Left hindlimb (tissue), 1 donor: ENCODE data around the gene ADGRF4.
"Not testable (repeated sequence)": the region's sequence is repeated elsewhere in the genome, so short reads cannot be mapped to it uniquely, and the experiment has no call there.

ENCODE experiments used
- DNase-seq: peaks from one replicate; pipeline ENCODE4 v3.0.0-alpha.2; 2018

The ADGRF4 gene

DNA sequence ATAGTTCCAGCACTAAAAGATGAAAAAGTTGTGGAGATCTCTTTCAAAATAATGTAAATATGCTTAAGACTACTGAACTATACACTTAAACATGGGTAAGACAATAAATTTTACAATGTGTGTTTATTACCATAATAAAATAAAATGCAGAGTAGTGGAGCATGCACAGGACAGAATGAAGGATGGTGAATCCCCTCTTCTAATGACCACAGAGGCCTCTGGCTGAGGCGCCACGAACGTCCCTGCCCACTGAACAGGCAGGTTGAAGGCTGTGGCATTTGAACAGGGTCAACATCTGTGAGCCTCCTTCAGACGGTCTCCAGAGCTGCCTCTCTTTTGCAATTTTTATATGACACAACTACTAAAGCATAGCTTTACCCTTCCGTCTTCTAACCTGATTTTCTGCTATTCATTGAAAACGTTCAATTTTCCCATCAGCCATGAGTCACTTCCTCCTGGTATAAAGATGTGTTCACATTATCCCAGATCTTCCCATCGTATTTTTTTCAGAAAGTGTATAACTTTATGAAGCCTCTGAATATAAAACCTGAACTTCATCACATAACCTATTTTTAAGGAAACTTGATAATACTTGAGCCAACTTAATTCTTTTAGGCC, 37.8 kb downstream of the ADGRF4 start:
- DNase-seq: no peak

DNA sequence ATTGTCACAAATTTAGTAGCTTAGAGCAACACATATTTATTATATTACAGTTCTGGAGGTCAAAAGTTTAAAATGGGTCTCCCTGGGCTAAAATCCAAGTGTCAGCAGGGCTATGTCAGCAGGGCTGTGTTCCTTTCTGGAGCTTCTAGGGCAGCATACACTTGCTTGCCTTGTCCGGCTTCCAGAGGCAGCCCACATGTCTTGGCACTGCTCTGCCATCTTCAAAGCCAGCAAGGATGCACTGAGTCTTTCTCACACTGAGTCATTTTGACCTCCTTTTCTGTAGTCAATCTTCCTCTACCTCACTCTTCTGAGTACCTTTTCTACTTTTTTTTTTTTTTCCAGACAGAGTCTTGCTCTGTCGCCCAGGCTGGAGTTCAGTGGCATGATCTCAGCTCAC, 39.0 kb downstream of the ADGRF4 start:
- DNase-seq: no peak

DNA sequence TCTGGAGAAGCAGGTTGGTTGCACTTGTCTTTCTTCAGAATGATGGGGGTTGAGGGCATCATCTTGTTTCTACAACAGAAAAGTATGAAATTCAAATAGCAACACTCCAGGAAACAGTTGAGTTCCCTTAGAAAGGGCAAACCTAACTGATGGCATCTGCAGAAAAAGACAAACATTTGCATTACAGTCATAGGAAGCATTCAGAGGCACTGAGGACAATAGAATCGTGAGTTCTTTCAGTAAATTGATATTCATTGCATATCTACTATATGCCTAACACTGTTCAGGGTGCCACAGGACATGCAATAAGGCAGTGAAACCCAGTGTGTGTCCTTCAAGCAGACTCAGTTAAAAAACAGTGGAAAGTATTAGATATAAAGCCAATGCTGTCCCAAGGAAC, 42.3 kb downstream of the ADGRF4 start:
- DNase-seq: no peak

DNA sequence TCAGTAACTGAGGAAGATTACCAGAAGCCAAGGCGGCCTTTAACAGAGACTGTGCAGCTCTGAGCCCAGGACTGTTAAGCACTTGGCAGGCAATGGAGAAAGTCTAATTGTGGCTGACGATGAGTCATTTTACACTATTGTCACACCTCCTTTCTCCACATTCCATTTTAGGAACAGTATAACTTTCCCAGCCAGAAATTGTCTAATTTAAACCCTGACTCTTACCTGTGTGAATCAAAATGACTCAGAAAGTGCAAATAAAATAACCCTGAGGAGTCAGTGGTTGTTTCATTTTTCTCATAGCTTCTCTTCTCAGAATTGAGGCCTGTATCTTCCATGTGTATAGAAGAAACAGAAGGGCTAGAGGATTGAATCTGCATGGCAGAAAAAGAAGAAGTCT, 43.4 kb downstream of the ADGRF4 start:
- no peak for DNase-seq

DNA sequence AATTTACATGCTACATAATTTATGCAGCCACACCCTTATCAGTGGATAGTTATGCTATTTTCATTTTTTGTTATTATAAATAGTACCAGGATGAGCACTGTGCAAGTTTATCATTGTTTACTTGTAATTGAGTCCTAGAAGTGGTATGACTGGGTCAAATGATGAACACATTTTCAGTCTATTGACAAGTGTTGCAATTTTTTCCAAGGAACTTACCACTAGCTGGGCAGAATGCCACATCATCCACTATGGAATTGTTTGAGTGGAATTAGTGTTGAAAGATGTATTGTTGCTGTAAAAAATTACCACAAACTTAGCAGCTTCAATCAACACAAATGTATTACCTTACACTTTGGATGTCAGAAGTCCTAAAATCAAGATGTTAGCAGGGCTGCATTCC, 45.4 kb downstream of the ADGRF4 start:
- DNase-seq: no peak

DNA sequence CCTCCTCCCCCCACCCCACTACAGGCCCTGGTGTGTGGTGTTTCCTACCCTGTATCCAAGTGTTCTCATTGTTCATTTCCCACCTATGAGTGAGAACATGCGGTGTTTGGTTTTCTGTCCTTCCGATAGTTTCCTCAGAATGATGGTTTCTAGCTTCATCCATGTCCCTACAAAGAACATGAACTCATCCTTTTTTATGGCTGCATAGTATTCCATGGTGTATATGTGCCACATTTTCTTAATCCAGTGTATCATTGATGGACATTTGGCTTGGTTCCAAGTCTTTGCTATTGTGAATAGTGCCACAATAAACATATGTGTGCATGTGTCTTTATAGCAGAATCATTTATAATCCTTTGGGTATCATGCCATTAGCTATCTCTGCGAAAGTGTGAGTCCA, 46.9 kb downstream of the ADGRF4 start:
- not testable (repeated sequence) for DNase-seq

DNA sequence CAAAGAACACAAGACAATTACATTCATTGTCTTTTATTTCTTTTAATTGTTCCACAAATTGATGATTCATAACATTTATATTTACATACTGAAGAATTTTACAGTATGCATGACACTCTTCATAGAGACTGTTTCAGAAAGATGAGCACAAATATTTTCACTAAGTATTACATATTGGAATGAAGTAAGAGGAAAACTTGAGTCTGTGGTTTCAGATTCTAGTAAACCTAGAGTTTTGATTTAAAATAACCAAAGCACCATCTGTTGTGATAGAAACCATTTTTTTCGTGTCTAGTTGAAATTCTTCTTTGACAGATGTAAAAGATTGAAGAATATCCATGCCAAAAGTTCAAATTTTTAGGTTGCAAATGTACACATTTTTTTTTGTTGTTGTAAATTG, 51.4 kb downstream of the ADGRF4 start:
- DNase-seq: no peak

DNA sequence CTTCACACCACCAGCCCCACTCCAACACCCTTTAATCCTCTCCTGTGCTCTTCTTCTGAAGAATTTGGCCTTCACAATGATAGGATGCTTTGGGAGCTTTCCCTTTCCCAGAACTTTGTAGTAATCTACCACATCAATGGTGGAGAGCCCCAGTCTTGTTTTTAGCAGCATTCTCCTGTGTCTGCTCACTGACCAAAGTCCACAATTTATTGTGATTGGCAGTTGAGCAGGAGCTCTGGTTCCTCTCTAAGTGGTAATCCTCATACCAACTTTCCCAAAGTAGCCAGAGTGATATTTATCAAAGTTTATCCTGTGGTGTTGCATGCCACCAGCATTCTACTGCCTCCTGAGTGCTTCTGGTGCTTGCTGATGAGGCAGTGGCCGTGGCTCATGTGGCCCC, 54.4 kb downstream of the ADGRF4 start:
- DNase-seq: no peak

DNA sequence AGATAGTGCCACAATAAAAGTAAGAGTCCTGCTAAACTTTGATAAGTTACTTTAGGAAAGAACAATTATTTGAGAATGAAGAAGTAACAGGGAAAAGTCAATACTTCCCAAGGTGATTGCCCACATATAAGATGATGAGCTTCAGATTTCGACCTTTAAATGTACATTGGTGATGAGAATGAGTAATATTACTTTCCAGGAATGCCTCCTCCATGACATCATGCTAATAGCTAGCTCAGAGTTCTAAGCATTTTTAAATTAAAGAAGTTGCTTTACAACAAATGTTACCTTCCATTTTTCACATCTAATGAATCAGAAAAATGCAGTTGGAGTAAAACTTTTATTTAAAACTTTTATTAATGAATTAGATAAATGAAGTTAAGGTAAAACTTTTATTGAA, 61.0 kb downstream of the ADGRF4 start:
- DNase-seq: no peak

DNA sequence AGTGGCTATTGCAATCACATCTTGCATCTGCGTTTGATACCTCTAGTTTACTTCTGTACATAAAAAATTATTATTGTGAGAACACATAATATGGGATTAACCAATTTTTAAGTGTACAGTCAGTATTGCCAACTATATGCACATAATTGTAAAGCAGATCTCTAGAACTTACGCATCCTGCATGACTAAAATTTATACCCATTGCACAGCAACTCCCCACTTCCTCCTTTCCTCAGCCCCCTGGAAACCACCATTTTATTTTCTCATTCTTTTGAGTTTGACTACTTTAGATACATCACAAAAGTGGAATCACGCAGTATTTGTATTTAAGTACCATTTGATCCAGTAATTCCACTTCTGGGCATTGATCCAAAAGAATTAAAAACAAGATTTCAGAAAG, 64.1 kb downstream of the ADGRF4 start:
- no peak for DNase-seq

DNA sequence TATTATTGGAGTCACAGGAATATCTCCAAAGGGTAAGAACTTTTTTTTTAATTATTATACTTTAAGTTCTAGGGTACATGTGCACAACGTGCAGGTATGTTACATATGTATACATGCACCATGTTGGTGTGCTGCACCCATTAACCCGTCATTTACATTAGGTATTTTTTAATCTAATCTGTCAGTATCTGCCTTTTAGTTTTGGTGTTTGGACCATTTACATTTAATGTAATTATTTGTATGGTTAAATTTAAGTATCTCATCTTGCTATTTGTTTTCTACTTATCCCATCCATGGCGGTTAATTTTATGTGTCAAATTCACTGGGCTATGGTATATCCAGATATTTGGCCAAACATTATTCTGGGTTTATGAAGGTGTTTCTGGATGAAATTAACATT, 68.1 kb downstream of the ADGRF4 start:
- DNase-seq: no peak

DNA sequence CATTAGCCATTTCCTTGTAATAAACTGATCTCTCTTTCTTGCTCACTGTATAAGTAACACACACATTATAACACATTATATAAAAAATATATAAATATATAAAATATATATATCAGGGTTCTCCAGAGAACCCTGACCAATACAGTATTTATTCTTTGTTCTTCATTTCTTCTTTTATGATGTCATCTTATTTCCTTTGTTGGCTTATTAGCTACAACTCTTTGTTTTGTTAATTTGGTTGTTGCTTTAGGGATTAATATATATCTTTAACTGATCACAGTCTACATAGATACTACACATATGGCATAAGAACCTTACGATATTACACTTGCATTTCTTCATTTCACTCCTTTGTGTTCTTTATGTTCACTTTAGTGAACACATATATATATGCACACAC, 68.7 kb downstream of the ADGRF4 start:
- DNase-seq: no peak

DNA sequence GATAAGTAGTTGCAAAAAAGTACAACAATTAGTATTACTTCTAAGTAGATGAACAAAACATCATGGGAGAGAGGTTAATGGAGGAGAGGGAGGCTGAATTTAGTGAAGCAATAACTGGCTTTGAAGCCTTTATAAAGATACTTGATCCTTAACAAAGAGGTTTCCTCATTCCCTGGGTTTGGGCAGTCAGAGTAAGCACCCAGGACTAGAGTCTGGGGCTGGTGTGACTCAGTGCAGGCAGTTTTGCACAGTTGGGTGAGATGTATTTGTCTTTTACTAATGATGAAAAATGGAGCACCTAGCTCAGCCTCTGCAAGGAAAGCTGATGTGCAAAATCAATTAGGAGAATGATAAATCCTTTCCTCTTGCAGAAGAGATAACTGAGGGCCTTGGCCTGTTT, 71.6 kb downstream of the ADGRF4 start:
- no peak for DNase-seq
